ENCODE measurements around the gene CRAMP1.
A peak's percentile ranks its signal among the peaks of the same experiment; 100 is the strongest.

Gene CRAMP1

DNA sequence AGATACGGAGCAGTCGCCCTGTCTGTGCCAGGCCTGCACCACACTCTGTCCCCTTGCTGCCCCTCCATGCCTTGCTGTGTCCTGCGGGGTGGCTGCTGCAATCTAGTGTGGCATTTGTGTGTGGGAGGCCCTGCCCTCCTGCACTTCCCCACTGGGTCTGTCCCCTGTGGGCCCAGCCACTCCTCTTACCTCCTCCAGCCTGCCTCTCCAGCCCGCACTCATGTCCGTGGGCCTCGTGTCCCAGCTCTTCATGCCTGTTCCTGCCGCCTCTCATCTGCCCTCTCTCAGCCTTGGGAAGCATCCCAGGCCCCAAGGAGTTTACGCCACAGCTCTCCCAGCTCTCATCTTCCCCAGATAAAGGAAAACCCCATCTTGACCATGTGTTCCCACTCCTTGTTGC lies 26.6 kb downstream of the CRAMP1 start:
- DNase-seq, result no peak

DNA sequence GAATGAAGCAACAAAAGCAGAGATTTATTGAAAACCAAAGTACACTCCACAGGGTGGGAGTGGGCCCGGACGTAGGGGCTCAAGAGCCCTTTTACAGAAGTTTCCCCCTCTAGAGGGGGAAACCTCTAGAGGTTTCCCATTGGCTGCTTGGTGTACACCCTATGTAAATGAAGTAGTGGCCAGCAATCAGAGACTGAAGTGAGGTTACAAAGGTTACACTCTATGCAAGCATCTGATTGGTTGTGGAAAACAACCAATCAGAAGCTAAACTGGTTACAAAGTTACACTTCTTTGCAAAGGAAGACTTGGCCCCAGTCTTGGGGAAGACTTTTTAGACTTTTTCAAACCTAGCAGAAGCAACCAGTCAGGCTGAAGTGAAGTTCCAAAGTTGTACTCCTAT lies 27.1 kb downstream of the CRAMP1 start:
- no peak for DNase-seq

DNA sequence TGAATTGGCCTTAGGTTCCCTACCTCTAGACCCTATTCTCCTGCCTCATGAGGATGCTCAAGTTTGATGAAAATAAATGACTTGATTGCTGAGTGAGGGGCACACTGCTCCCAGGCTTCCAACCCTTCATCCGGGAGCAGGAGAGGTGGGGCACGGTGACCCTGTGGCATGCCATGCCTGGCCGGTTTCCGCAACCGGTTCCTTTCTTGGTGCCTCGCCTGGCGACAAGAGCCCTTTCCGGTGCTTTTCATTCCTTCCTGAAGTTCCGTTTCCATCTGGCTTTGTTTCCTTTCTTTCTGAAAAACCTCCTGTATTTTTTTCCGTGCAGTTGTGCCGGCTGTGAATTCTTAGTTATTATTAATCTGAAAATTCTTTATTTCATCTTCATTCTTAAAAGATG lies 27.7 kb downstream of the CRAMP1 start:
- no peak for DNase-seq

DNA sequence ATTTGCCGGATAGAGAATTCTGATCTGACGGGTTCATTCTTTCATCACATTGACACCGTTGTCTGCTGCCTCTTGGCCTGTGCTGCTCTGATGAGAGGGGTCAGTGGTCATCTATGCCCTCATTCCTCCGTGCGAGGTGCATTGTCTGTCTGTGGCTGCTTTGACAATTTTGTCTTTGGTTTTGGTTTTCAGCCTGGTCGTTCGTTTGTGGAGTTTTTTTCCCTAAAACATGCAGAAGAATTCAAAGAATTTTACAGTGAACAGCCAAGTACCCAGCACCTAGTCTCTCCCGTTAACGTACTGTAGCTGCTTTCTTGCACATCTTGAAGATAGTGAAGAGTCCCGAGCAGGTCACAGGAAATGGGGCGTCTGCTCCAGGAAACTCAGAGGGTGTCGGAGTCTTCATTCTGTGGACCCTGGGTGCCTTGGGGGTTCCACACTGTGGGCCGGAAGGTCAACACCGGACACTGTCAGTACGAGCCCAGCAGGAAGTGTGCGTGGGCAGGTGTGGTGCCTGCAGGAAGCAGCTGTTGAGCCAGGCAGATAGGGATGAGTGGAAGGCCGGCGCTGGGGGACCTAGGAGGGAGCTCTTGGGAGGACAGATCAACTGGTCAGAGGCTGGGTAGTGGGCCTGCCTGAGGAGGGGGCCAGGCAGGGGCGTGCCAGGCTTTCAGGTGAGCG lies 28.2 kb downstream of the CRAMP1 start:
- DNase-seq, result no peak

DNA sequence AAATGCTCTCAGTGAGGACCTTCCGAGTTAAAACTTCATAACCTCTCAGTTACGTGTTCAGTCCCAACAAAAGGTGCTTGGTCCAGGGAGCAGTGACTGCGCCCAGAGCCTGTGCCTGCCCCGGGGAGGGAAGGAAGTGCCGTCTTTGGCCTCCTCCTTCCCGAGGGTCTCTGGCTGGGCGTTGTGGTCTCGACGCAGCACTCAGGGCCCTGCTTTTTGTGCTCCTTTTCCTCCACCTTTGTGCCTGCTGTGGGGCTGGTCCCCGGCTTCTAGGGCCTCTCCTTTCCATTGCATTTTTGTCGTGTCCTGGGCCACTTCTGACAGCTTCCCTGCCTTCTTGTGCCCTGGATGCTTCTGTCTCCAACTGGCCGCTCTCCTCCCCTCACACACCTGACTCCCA lies 29.1 kb downstream of the CRAMP1 start:
- DNase-seq, result no peak

DNA sequence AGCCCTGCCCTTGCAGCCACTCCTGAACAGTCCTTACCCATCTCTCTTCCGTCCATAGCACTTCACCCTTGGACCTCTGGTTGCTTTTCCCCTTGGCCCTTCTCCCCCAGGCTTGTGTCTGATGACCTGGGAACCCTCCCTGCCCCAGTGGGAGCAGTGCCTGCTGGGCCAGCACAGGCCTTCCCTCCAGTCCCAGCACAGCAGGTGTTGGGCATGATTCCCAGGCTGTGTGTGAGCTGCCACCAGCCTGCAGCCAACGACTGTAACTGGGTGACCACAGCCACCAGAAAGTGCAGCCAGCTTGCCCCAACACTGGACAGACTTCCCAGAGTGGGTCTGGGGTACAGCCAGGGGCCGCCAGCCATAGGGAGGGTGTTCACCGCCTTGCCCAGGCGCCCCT lies 30.0 kb downstream of the CRAMP1 start:
- no peak for DNase-seq

DNA sequence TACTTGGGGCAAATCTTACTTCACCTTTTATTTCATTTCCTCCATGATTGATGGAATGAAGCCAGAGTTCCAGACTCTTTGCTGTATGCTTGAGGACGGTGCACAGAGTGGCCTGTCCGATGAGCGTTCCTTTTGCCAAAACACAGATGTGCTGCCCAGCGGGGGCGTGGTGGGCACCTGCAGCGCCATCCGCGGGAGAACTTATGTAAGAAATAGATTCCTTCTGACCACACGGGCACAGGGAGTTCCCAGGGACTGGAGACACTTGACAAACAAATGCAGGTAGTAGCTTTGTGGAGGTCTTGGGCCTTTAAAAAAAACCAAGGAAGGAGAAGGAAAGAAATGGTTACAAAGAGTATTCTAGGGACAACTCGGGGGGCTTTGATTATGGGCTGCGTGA lies 30.6 kb downstream of the CRAMP1 start:
- DNase-seq, result no peak

DNA sequence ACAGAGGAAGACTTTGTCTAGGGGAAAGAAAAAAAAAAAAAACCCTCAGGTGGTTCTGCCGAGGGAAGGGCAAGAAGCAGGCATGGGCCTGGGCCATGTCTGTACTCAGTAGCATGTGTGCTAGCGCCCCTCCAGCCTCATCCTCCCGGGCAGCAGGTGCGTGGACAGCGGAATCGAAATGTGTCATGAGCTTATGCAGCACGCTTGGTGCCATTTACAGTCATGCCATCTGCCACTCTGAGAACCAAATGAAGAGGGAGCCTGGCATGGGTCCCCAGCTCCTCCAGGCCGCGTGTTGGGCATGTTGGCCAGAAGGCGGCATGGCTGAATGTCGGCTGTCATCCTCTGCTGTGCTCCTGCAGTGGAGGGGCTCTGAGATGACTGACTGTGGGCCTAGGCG lies 31.4 kb downstream of the CRAMP1 start:
- DNase-seq, result peak; percentile 87 to 91

DNA sequence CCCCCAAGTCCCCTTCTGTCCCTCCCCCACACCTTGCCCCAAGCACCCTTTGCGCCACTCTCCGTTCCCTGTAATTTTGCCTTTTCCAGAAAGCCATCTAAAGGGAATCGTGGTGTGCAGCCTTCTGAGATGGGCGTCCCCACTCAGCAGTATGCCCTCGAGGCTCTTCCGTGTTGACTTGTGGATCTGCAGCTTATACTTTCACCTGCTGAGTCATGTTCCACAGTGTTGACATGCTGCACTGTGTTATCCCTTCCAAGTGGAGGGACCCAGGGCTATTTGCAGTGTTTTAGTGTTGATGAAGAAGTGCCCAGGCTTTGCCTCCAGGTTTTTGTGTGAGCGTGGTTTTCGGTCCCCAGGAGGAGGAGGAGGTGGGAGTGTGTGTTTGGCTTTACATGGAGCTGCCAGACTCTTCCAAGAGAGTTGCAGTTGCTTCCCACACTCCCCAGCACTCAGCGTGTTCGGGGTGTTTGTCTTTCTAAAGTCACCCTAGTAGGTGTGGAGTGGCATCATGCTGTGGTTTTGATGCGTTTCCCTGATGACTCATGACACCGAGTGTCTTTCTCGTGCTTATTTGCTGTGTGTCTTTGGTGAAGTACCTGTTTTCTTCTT lies 33.9 kb downstream of the CRAMP1 start:
- no peak for DNase-seq

DNA sequence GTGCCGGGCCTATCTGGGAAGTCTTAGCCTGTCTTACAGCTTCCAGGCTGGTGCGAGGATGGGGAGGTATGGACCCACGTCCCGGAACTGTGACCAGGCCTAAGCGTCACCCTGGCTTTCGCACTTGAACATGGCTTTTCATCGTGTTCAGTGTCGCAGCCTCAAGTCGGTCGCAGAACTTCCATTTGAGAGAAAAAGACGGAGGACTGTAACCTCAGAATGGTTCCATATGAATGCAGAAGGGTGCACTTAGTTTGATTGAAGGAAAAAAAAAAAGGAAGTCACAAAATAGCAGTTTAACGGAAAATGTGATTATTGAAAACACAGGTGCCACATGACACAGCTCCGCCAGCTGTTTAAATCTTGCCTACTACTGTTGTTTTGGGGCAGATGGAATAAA lies 35.7 kb downstream of the CRAMP1 start:
- no peak for DNase-seq

DNA sequence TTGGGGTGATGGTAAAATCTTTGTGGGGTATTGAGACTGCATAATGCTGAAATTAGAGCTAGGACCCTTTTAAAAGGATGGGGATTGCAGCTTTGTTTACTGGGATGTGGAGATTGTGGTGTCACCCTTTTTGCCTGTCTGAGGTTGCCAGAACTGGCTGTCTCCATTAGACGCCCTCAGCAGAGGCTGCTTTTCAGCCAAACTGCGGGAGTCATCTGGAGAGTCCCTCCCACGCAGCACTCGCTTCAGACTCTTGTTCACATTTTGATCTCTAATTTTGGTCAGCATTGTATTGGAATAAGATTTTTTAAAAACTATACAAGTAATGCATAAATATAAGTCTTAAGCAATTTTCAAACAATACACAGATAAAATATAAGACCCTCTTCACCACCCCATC lies 38.0 kb downstream of the CRAMP1 start:
- no peak for DNase-seq

DNA sequence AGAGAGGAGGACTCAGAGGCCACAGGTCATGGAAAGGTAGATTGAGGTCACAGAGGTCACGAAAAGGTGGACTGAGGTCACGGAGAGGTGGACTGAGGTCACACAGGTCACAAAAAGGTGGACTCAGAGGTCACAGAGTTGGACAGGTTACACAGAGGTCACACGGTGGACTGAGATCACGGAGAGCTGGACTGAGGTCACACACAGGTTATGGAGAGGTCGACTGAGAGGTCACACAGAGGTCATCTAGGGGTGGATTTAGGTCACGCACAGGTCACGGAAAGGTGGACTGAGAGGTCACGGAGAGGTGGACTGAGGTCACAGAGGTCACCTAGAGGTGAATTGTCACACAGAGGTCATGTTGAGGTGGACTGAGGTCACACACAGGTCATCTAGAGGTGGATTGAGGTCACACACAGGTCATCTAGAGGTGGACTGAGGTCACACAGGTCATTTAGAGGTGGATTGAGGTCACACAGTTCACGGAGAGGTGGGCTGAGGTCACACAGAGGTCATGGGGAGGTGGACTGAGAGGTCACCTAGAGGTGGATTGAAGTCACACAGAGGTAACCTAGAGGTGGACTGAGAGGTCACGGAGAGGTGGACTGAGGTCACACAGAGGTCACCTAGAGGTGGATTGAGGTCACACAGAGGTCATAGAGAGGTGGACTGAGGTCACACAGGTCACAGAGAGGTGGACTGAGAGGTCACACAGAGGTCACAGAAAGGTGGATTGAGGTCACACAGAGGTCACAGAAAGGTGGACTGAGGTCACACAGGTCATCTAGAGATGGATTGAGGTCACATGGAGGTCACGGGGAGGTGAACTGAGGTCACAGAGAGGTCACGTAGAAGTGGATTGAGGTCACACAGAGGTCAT lies 39.2 kb downstream of the CRAMP1 start:
- no peak for DNase-seq

DNA sequence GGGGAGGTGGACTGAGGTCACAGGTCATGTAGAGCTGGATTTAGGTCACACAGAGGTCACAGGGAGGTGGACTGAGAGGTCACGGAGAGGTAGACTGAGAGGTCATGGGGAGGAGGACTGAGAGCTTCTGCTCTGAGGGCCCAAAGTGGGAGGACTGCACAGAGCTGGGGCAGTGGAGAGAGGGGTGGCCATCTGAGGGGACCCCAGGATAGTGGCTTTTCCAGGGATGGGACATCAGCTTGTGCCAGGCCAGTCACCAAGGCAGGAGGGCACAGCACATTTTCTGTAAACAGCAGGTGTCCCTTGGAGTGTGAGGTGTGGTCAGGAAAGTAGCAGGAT lies 39.8 kb downstream of the CRAMP1 start:
- no peak for DNase-seq

DNA sequence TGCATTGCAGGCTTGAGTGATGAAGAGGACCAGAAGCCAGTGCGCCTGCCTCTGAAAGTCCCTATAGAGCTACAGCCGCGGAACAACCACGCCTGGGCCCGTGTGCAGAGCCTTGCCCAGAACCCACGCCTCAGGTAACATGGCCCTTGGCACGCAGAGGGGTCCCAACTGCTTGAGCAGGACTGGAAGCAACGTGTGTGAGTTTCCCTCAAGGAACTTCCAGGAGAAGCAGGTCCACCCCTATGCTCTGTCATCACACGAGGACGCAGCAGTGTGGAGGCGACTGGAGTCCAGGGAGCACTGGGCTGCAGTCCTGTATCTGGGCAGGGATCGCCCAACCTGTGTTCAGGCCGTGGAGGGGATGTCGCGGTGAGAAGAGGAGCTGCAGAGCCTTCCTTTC lies 40.9 kb downstream of the CRAMP1 start:
- DNase-seq, result no peak

DNA sequence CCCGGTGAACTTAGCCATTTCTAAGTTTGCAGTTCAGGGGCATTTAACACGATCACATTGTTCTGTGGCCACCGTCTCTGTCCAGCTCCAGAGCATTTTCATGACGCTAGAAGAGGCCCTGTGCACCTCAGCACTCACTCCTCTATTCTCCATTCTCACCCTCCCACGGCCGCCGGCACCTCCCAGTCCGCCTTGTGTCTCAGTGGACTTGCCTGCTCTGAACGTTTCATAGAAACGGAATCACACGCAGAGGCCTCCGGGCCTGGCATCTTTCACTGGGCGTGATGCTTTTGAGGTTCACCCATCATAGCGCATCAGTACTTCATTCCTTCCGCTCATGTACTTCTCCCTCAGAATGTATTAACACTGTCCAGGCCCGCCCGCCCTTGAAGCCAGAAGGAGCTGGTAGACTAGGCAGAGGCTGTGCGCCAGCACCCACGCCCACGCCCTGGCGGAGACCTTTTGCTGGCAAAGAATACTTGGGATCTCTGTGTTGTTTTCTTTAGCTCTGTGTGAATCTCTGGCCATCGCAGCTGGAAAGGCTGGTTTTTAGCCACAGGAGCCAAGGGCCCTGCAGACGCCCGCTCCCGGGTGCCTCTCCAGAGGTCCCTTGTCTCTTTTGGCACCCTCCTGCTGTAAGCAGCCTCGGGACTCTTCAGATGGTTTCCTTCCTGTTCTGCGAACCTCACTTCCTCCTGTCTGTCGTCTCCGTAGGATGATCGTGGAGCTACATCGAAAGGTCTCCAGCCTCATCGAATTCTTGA lies 42.5 kb downstream of the CRAMP1 start:
- DNase-seq, result no peak

DNA sequence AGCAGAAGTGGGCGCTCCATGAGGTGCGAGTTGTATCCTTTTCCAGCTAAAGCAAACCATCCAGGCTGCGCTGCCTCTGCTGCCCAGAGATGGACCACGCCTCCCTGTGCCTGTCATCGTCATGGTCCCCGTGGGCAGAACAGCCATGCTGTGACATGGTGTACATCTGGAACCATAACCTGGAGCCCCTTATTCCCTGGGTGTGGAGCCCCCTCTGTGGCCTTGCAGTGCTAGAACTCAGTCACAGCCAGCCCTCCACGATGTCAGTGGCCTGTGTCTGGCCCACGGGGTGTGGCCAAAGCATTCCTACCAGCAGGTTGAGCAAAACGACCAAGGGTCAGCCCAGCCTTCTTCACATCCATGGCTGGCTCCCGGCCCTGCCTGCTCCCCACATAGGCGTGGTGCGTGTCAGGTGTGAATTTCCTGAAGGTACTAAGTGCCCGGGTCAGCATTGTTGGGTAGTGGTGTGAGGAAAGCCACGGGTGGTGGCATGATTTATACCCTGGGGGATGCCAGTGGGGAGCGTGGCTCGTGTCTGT lies 43.2 kb downstream of the CRAMP1 start:
- DNase-seq, result no peak

DNA sequence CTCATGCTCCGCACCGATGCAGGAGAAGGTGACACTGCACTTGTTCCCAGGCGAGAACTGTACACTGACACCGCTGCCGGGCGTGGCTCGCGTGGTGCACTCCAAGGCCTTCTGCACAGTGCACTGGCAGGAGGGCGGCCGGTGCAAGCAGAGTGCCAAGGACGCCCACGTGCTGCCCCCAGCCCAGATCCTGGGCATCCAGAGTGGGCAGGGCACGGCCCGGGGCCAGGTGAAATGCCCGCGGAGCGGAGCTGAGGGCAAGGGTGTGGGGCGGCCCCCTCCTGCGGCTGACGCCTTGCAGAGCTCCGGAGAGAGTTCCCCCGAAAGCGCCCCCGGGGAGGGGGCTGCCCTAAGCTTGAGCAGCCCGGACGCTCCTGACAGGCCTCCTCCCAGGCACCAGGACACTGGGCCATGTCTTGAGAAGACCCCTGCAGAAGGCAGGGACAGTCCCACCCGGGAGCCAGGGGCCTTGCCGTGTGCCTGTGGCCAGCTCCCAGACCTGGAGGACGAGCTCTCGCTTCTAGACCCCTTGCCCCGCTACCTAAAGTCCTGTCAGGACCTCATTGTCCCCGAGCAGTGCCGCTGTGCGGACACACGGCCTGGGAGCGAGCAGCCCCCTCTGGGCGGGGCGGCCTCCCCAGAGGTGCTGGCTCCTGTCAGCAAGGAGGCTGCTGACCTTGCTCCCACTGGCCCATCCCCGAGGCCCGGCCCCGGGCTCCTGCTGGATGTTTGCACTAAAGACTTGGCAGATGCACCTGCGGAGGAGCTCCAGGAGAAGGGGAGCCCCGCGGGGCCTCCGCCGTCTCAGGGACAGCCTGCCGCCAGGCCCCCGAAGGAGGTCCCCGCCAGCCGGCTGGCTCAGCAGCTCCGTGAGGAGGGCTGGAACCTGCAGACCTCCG lies 44.0 kb downstream of the CRAMP1 start:
- no peak for DNase-seq

DNA sequence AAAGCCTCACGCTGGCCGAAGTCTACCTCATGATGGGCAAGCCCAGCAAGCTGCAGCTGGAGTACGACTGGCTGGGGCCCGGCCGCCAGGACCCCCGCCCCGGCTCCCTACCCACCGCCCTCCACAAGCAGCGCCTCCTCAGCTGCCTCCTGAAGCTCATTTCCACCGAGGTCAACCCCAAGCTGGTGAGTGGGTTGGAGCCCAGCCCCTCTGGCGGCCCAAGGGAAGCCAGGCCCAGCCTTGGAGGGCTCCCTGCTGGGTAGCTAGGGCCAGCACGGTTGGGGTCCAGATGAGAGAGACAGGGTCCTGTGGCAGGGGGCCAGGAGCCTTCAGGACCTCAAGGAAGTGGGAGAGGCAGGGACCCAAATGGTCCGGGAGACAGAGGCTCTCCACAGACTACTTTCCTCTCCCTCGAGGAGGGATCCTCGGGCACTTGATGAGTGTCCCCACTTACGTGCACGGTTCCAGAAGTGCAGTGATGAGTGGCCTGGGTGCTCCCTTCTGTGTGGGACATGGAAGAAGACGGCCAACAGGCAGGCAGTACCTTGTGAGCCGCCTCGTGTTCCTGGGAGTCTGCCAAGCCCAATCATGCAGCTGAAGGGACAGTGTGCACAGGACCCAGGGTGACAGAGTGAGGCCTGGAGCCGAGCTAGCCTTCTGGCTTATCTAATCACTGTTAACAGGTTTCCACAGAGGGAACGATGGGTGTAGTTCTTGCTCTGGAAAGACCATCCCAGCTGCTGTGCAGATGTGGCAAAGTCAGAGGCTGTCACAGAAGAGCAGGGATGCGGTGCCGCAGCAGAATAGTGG lies 44.9 kb downstream of the CRAMP1 start:
- no peak for DNase-seq

DNA sequence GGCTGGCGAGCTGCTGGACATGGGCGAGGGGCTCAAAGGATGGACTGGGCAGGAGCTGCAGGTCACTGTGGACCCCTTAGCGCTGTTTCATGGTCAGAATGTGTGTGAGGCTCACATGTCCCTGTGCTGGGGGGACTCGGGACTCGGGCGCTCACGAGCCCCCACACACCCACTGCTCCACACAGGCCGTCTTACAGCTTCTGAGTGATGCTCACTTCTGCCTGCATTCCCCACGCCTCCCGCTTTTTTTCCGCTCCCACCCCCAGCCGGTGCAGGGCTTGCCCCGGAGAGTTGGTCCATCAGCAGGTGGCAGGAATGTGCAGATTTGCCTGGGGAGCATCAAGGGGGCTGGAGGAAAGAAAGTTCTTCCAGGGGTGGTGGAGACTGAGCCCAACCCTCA lies 45.7 kb downstream of the CRAMP1 start:
- no peak for DNase-seq

DNA sequence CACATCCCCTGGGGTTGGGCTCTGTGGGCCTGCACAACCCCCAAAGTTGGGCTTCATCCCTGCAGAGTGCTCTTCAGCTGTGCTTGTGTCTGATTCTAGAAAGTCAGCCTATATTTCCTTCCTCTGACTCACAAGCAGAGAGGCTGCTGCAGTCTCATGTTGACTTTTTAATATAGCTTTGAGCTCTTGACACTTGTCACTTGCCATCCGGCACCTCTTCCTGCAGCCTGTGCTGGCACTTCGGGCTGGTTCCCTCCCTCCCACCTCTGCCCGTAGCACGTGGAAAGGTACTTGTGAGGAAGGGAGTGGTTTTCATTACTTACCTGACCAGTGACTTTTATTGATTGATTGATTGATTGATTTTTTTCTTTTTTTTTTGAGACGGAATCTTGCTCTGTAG lies 46.9 kb downstream of the CRAMP1 start:
- no peak for DNase-seq

DNA sequence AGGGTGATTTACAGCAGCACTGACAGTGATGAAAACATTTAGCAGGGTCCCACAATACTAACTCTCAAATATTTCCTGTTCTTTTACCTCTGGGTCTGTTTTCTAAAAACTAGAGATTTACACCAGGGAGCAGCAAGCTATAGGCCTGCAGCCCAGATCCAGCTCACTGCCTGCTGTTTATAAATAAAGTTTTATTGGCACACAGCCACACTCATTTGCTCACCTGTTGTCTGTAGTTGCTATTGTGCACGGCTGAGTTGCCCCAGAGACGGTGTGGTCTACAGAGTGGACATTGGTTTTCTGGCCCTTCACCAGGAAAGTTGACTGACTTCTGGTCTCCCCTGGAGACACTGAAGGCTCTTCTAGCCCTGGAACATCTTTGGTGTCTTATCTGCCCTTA lies 49.7 kb downstream of the CRAMP1 start:
- no peak for DNase-seq
